T-cell (primary cell): ENCODE results near the gene ZNF423. TPM values are rescaled to one million over a fixed set of nuclear protein-coding genes. Genes with fewer than 3 reads are reported as not detected.

ENCODE experiments used
- ATAC-seq, 4 experiments: fragments of 200-7000 bp in 3 of 4; fragments of 150-1000 bp in 1 of 4; cut with Tn5 transposase; replicated peaks in 1 of 4; 1 replicate in 3 of 4; 2 replicates in 1 of 4; pipeline ENCODE4 v1.10.0; 2021; ENCODE audit warnings: moderate library complexity in 3 of 4, mild to moderate bottlenecking in 2 of 4, moderate number of reproducible peaks in 1 of 4
- CTCF ChIA-PET, 2 donors: fragments of 300-600 bp; sonication (Branson Sonifier 250); formaldehyde crosslinking; loops; one replicate each; lab custom pipeline; 2022; ENCODE audit warnings: antibody characterized with exemption in 2 of 2; lab: Charles Lee
- POLR2A ChIA-PET, 2 donors: fragments of 300-600 bp; sonication (Branson Sonifier 250); formaldehyde crosslinking; loops; one replicate each; lab custom pipeline; 2022; ENCODE audit warnings: antibody characterized with exemption in 2 of 2; lab: Charles Lee
- DNase-seq, 35 experiments: peaks; one replicate each; pipeline versions ENCODE4 v3.0.0 to v3.0.0-alpha.2; 2013 to 2023
- H3K27ac ChIP-seq: one replicate; pipeline ENCODE4 v1.5.1; 2013; ENCODE audit warnings: low read length
- H3K27me3 ChIP-seq, 2 experiments: replicated peaks in 1 of 2; 1 replicate in 1 of 2; 2 replicates in 1 of 2; pipeline versions ENCODE4 v1.6.1 to v1.7.0; 2013; ENCODE audit warnings: low read length in 1 of 2, mixed read lengths in 1 of 2; ENCODE audit not compliant: control insufficient read depth in 2 of 2, insufficient read depth in 2 of 2; ENCODE audit errors: extremely low read depth in 1 of 2
- H3K36me3 ChIP-seq, 2 donors: 1 replicate in 1 of 2; 2 replicates in 1 of 2; pipeline versions ENCODE4 v1.6.1 to v1.7.0; 2013; ENCODE audit warnings: low read length in 1 of 2; ENCODE audit not compliant: control insufficient read depth in 2 of 2, insufficient read depth in 1 of 2; ENCODE audit errors: extremely low read depth in 1 of 2
- H3K4me1 ChIP-seq, 2 experiments: 1 replicate in 1 of 2; 2 replicates in 1 of 2; pipeline versions ENCODE4 v1.6.1 to v1.7.0; 2013; ENCODE audit warnings: low read length in 2 of 2, mixed read lengths in 1 of 2; ENCODE audit not compliant: insufficient read depth in 2 of 2, control insufficient read depth in 1 of 2; ENCODE audit errors: extremely low read depth in 1 of 2
- H3K4me3 ChIP-seq, 2 donors: 1 replicate in 1 of 2; 2 replicates in 1 of 2; pipeline versions ENCODE4 v1.5.1 to v1.7.0; 2013; ENCODE audit warnings: mild to moderate bottlenecking in 2 of 2, low read length in 1 of 2, moderate library complexity in 1 of 2; ENCODE audit not compliant: control insufficient read depth in 1 of 2; ENCODE audit errors: extremely low read depth in 1 of 2
- H3K9me3 ChIP-seq: 2 replicates; pipeline ENCODE4 v1.7.0; 2013
- H3K27ac Mint-ChIP-seq, 2 donors: one replicate each; pipeline ENCODE4 v1.8.0; 2020 to 2021; ENCODE audit warnings: mild to moderate bottlenecking in 2 of 2, mixed read lengths in 2 of 2
- H3K27me3 Mint-ChIP-seq, 2 donors: one replicate each; pipeline ENCODE4 v1.8.0; 2021 to 2022; ENCODE audit warnings: mixed read lengths in 2 of 2
- H3K36me3 Mint-ChIP-seq: one replicate; pipeline ENCODE4 v1.8.0; 2021; ENCODE audit warnings: mixed read lengths
- H3K4me1 Mint-ChIP-seq, 3 donors: one replicate each; pipeline ENCODE4 v1.8.0; 2020 to 2022; ENCODE audit warnings: mixed read lengths in 3 of 3, mild to moderate bottlenecking in 1 of 3
- H3K4me3 Mint-ChIP-seq, 3 donors: one replicate each; pipeline ENCODE4 v1.8.0; 2020 to 2022; ENCODE audit warnings: mild to moderate bottlenecking in 3 of 3, mixed read lengths in 3 of 3, moderate library complexity in 3 of 3
- H3K9me3 Mint-ChIP-seq, 3 donors: one replicate each; pipeline ENCODE4 v1.8.0; 2020 to 2022; ENCODE audit warnings: mixed read lengths in 3 of 3
- whole genome bisulfite sequencing: methylation state at CpG from one replicate; pipeline ENCODE4 v1.1.5; 2013; ENCODE audit warnings: missing lambda C conversion rate; ENCODE audit not compliant: insufficient coverage; 5-methylcytosine and 5-hydroxymethylcytosine counted together
- total RNA-seq, 35 experiments: library from RNA in 6 of 35; stranded (reverse) in 6 of 35; fragments of 120-200 nt in 1 of 35; gene quantifications; one replicate each; pipeline versions ENCODE4 v1.2.1 to v1.2.4 and lab custom pipeline; 2013 to 2026

The ZNF423 gene
- total RNA-seq, 5 donors from 2014 or later (not counting 1 experiment from before 2014, with no cell fraction given) = 0.07 to 0.12 TPM; not detected in 3

DNA sequence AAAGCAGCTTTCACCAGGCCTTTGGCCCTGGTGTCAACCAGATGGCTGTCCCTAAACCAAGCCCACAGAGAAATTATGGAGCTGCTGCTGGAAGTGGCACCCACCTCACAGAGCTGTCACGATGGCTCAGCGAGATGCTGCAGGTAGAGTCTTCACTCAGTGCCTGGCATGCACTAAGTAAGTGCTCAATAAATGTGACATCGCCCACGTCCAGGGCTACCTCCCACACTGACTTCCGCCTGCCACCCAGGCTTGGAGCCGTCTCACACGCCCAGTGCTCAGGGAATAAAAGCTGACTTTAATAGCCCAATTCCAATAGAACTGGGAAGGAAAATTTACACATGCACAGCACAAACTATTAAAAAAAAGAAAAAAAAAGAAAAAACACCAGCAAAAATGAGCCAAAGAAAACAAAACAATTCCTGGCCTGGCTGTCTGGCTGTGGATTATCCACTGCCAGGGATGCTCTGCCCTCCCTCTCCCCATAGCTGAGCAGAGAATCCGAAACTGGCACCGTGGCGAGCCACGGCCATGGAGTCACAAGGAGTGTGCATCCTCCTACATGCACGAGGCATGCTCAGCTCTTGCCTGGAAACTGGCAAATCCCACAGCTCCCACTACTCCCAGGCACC is 68.9 kb downstream of the ZNF423 start:
- Mint-ChIP-seq H3K4me1 (no peaks in the 10 kb centered on the region), H3K27ac (no peak overlapping the region), H3K36me3 (no peaks in the 10 kb centered on the region), H3K27me3 (no peaks in the 10 kb centered on the region), H3K4me3 (no peak overlapping the region), H3K9me3 (no peaks in the 10 kb centered on the region)
- H3K4me1 ChIP-seq = no peaks in the 10 kb centered on the region
- WGBS = 75% methylated on average over 10 of the region's 12 CpGs
- H3K9me3 ChIP-seq = no peaks in the 10 kb centered on the region
- H3K36me3 ChIP-seq = no peaks in the 10 kb centered on the region
- H3K4me3 ChIP-seq = no peak overlapping the region
- DNase-seq = no peak
- CTCF ChIA-PET = no interaction called here
- POLR2A ChIA-PET = no interaction called here
- no peak overlapping the region for H3K27ac ChIP-seq
- H3K27me3 ChIP-seq = peaks cover 0 to 17% of the 10 kb centered on the region in 2 experiments
- ATAC-seq = no peak

GRCh38 chr16:49785970-49786369 is 69.9 kb downstream of the ZNF423 start:
- no peak for DNase-seq
- Mint-ChIP-seq H3K36me3 (no peaks in the 10 kb centered on the region), H3K4me1 (no peaks in the 10 kb centered on the region), H3K27ac (no peak overlapping the region), H3K27me3 (no peaks in the 10 kb centered on the region), H3K9me3 (no peaks in the 10 kb centered on the region), H3K4me3 (no peak overlapping the region)
- no peaks in the 10 kb centered on the region for H3K4me1 ChIP-seq
- ATAC-seq = no peak
- POLR2A ChIA-PET = no interaction called here
- peaks cover 0 to 17% of the 10 kb centered on the region in 2 experiments for H3K27me3 ChIP-seq
- CTCF ChIA-PET = no interaction called here
- no peak overlapping the region for H3K4me3 ChIP-seq
- no peak overlapping the region for H3K27ac ChIP-seq
- WGBS = 95% methylated on average over 7 of the region's 11 CpGs
- H3K36me3 ChIP-seq = no peaks in the 10 kb centered on the region
- no peaks in the 10 kb centered on the region for H3K9me3 ChIP-seq

GRCh38 chr16:49782405-49782804 is 73.5 kb downstream of the ZNF423 start:
- Histone ChIP-seq H3K36me3 (no peaks in the 10 kb centered on the region), H3K9me3 (no peaks in the 10 kb centered on the region), H3K4me1 (no peaks in the 10 kb centered on the region), H3K4me3 (no peak overlapping the region), H3K27me3 (peaks cover 0 to 2% of the 10 kb centered on the region in 2 experiments), H3K27ac (no peak overlapping the region)
- CTCF ChIA-PET = no interaction called here
- peaks cover 3 to 5% of the 10 kb centered on the region in 2 donors for H3K27me3 Mint-ChIP-seq
- no peak overlapping the region for H3K4me3 Mint-ChIP-seq
- H3K27ac Mint-ChIP-seq = no peak overlapping the region
- H3K36me3 Mint-ChIP-seq = no peaks in the 10 kb centered on the region
- no peaks in the 10 kb centered on the region for H3K4me1 Mint-ChIP-seq
- no peak for ATAC-seq
- POLR2A ChIA-PET = no interaction called here
- no peaks in the 10 kb centered on the region for H3K9me3 Mint-ChIP-seq
- 91% methylated on average over 5 of the region's 5 CpGs for WGBS
- DNase-seq = no peak

DNA sequence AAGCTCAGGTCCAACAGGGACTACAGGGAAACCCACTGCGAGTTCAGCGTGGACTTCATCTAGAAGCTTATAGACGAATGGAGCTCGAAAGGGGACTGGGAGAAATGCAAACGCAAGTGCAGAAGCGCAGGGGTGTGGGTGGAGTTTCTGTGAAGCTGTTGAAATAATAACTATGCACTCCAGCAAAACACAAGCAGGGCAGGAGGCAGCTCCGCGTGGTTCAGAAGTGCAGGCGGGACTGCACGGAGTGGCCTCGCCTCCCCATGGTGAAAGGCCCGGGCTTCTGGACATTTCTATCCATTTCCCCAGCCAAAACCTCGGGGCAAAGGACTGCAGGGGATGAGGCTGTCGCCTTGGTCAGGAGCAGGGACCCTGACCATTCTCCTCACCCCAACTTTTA is 74.5 kb downstream of the ZNF423 start:
- DNase-seq (no peak), ATAC-seq (no peak)
- H3K4me1 Mint-ChIP-seq = no peaks in the 10 kb centered on the region
- H3K9me3 Mint-ChIP-seq = no peaks in the 10 kb centered on the region
- Histone ChIP-seq H3K27me3 (no peaks in the 10 kb centered on the region), H3K27ac (no peak overlapping the region), H3K4me1 (no peaks in the 10 kb centered on the region), H3K36me3 (no peaks in the 10 kb centered on the region), H3K4me3 (no peak overlapping the region), H3K9me3 (no peaks in the 10 kb centered on the region)
- 85% methylated on average over 13 of the region's 14 CpGs for whole genome bisulfite sequencing
- H3K4me3 Mint-ChIP-seq = no peak overlapping the region
- peaks cover 3 to 7% of the 10 kb centered on the region in 2 donors for H3K27me3 Mint-ChIP-seq
- no peak overlapping the region for H3K27ac Mint-ChIP-seq
- no peaks in the 10 kb centered on the region for H3K36me3 Mint-ChIP-seq
- POLR2A ChIA-PET = no interaction called here
- CTCF ChIA-PET = no interaction called here

- Histone ChIP-seq H3K4me3 (no peak overlapping the region), H3K36me3 (no peaks in the 10 kb centered on the region), H3K9me3 (no peaks in the 10 kb centered on the region), H3K27ac (no peak overlapping the region), H3K27me3 (peaks cover 0 to 3% of the 10 kb centered on the region in 2 experiments), H3K4me1 (no peaks in the 10 kb centered on the region)
- no peak overlapping the region for H3K4me3 Mint-ChIP-seq
- ChIA-PET CTCF (no interaction called here), POLR2A (no interaction called here)
- no peaks in the 10 kb centered on the region for H3K36me3 Mint-ChIP-seq
- no peaks in the 10 kb centered on the region for H3K4me1 Mint-ChIP-seq
- H3K27me3 Mint-ChIP-seq = peaks cover 3 to 7% of the 10 kb centered on the region in 2 donors
- no peak for DNase-seq
- no peak overlapping the region for H3K27ac Mint-ChIP-seq
- no CpG with 5 or more reads among the region's 12 CpGs for WGBS
- ATAC-seq = no peak
- no peaks in the 10 kb centered on the region for H3K9me3 Mint-ChIP-seq
Observed at GRCh38 chr16:49780433-49780832, 75.5 kb downstream of the ZNF423 start.

DNA sequence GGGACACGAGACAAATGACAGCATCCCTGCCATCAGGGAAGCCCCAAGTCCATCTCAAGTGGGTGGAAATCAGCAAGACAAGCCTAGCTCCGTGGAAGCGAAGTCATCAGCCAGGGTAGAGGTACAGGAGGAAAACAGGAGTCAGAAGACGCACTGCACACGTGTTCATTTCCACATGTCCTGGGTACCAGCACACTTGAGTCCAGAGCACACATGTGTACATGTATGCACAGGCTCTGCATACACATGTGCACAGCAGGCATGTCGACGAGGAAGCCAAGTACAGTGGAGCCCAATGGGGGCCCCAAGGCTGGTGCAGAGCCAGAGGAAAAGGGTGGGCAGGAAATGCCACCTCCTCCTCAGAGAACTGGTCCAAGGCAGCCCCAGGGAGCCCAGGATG is 75.9 kb downstream of the ZNF423 start:
- Mint-ChIP-seq H3K36me3 (no peaks in the 10 kb centered on the region), H3K4me1 (no peaks in the 10 kb centered on the region), H3K27ac (no peak overlapping the region), H3K27me3 (peaks cover 3 to 7% of the 10 kb centered on the region in 2 donors), H3K9me3 (no peaks in the 10 kb centered on the region), H3K4me3 (no peak overlapping the region)
- ATAC-seq (no peak), DNase-seq (no peak)
- WGBS = 59% methylated on average over 7 of the region's 7 CpGs
- Histone ChIP-seq H3K4me3 (no peak overlapping the region), H3K27me3 (peaks cover 0 to 3% of the 10 kb centered on the region in 2 experiments), H3K4me1 (no peaks in the 10 kb centered on the region), H3K9me3 (no peaks in the 10 kb centered on the region), H3K36me3 (no peaks in the 10 kb centered on the region), H3K27ac (no peak overlapping the region)
- POLR2A ChIA-PET = no interaction called here
- CTCF ChIA-PET = no interaction called here
